SKM-1 (cell line): ENCODE results near the gene RPS15A.
"Not testable (repeated sequence)": the region's sequence is repeated elsewhere in the genome, so short reads cannot be mapped to it uniquely, and the experiment has no call there.

Experiments used
- DNase-seq: peaks from one replicate; lab custom pipeline; 2025; ENCODE audit not compliant: unreplicated experiment; lab: John Stamatoyannopoulos, UW

The RPS15A gene

DNA sequence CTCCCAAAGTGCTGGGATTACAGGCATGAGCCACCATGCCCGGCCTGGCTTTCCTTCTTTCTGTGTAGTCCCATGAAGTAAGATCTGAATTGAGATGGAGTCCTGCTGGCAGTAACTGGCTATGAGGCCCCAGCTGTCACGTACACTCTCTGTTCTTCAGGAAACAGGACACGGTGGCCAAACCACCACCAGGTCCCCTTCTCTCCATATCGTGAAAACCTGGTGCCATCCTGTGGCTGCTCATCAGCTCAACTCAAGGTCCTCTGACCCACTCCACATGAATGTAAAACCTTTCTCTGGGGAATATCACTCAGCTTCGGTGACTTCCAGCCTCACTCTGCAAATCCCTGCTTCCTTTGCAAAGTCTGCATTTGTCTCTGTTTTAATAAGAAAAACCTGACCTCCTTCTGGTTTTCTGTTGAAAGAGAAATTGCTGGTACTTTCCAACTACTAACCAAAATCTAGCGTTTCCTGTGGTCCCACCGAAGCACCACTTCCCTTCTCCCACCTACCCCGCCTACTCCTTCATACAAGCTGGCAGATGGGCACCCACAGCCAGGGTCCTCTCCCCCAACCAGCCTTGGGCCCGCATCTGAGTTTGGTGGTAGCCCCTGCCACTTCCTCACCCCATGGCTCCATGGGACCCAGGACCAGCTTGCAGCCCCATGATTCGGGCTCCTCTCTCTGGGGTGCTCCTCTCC lies 32.0 kb downstream of the RPS15A start:
- not testable (repeated sequence) for DNase-seq

DNA sequence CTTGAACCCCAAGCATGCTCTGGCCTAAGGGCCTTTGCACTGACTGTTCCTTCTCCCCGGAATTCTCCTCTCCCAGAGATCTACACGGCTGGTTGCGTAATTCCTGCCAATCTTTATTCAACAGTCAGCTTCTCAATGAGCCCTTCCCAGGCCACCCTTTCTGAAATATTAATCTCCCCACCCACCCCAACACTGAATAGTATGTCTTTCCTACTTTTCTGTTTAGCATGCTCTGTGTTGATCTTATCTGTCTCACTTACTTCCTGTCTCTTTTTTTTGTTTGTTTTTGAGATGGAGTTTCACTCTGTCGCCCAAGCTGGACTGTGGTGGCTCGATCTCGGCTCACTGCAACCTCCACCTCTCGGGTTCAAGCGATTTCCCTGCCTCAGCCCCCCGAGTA lies 33.5 kb downstream of the RPS15A start:
- DNase-seq, result not testable (repeated sequence)

DNA sequence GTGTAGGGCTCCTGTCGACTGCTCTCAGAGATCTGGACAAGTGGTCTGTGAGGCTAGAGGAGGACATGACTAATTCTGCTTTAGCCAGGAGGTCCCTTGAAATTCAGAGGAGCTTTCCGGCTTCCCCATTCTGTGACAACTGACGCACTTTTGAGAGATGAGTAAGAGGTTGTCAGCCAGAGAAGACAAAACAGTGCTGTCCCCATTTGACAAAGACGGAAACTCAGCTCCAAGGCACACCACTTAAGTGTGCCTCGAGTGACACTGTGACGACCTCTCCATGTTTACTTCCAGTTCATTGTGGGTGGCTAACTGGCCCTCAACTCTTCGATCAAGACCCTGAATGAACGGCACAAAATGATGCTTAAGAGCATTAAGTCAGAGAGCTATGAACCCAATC lies 47.3 kb downstream of the RPS15A start:
- DNase-seq, result not testable (repeated sequence)

DNA sequence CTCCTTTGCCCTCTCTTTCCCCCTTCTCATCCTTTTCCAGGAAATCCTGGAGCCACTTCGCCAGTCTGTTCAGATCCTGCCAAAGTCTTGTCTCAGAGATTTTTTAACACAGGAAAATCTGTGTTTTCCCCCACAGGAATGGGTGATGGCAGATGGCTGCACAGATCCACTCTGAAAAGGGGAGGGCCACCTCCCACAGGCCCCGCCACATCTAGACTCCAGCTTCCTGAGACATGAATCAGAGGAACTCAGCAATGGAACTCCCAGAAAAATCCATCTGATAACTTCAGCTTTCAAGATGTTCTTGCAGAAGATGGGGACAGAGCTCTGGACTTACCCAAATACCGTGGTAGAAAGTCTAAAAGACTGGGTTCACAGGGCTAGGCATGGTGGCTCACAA lies 50.1 kb downstream of the RPS15A start:
- not testable (repeated sequence) for DNase-seq

DNA sequence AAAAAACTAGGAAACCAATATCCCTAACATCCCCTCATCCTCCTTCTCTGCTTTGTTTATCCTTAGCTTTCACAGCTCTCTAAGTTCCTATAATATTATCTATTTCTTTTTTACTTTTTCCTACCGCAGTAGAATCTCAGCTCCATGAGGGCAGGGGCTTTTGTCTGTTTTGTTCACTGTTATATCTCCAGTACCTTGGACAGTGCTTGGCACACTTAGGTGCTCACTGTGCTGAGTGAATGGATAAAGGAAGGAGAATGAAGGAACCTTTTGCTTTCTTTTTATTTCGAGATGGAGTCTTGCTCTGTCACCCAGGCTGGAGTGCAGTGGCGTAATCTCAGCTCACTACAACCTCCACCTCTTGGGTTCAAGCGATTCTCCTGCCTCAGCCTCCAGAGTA lies 51.4 kb downstream of the RPS15A start:
- not testable (repeated sequence) for DNase-seq

DNA sequence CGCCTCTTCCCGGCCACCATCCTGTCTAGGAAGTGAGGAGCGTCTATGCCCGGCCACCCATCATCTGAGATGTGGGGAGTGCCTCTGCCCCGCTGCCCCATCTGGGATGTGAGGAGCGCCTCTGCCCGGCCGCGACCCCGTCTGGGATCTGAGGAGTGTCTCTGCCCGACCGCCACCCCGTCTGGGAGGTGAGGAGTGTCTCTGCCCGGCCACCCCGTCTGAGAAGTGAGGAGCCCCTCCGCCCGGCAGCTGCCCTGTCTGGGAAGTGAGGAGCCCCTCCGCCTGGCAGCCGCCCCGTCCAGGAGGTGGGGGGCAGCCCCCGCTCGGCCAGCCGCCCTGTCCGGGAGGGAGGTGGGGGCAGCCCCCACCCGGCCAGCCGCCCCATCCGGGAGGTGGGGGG lies 55.9 kb downstream of the RPS15A start:
- not testable (repeated sequence) for DNase-seq
